OCI-LY1 (cell line): Measurements from ENCODE around the gene SLC11A1.

Source experiments
- H2AFZ ChIP-seq: fragments of 200-600 bp; sonication (generic), shearing (Covaris generic); 2 replicates; pipeline ENCODE4 v1.6.0; 2014; ENCODE audit warnings: antibody characterized with exemption, mild to moderate bottlenecking, low read length
- H3F3A ChIP-seq: fragments of 200-600 bp; sonication (generic), shearing (Covaris generic); 2 replicates; pipeline ENCODE4 v1.6.0; 2014; ENCODE audit warnings: mild to moderate bottlenecking, antibody characterized with exemption, low read length, moderate library complexity; ENCODE audit not compliant: insufficient read depth
- H3K27ac ChIP-seq: fragments of 200-600 bp; sonication (generic); 2 replicates; pipeline ENCODE4 v1.5.1; 2014; ENCODE audit warnings: low read length, mixed run types, mild to moderate bottlenecking, low read depth; ENCODE audit not compliant: poor library complexity, severe bottlenecking
- H3K27me3 ChIP-seq: fragments of 200-600 bp; sonication (generic); 2 replicates; pipeline ENCODE4 v1.6.0; 2014; ENCODE audit warnings: antibody characterized with exemption, mild to moderate bottlenecking, low read length, moderate library complexity; ENCODE audit not compliant: insufficient read depth
- H3K36me3 ChIP-seq: fragments of 200-600 bp; sonication (generic); 2 replicates; pipeline ENCODE4 v1.6.1; 2014; ENCODE audit warnings: mild to moderate bottlenecking, antibody characterized with exemption, low read length, moderate library complexity, mixed read lengths; ENCODE audit not compliant: insufficient read depth
- H3K4me1 ChIP-seq: fragments of 200-600 bp; sonication (generic); 2 replicates; pipeline ENCODE4 v1.5.1; 2014; ENCODE audit warnings: mild to moderate bottlenecking, low read length, moderate library complexity; ENCODE audit not compliant: insufficient read depth, severe bottlenecking
- H3K4me2 ChIP-seq: fragments of 200-600 bp; sonication (generic), shearing (Covaris generic); 2 replicates; pipeline ENCODE4 v1.6.1; 2014; ENCODE audit warnings: low read length
- H3K4me3 ChIP-seq: fragments of 200-600 bp; sonication (generic); 2 replicates; pipeline ENCODE4 v1.5.1; 2014; ENCODE audit warnings: low read length, low read depth, mild to moderate bottlenecking, mixed read lengths; ENCODE audit not compliant: poor library complexity, severe bottlenecking
- H3K79me2 ChIP-seq: fragments of 200-600 bp; shearing (Covaris generic); 2 replicates; pipeline ENCODE4 v1.6.1; 2016; ENCODE audit warnings: mixed run types, low read length, mixed read lengths; ENCODE audit not compliant: insufficient read depth
- H3K9ac ChIP-seq: fragments of 200-600 bp; sonication (generic), shearing (Covaris generic); 2 replicates; pipeline ENCODE4 v1.6.1; 2014; ENCODE audit warnings: mild to moderate bottlenecking, low read length, mixed read lengths
- H3K9me2 ChIP-seq: fragments of 200-600 bp; sonication (generic), shearing (Covaris generic); 2 replicates; pipeline ENCODE4 v1.6.1; 2014; ENCODE audit warnings: low read depth, mild to moderate bottlenecking, low read length, mixed read lengths
- H3K9me3 ChIP-seq: fragments of 200-600 bp; shearing (Covaris generic); 2 replicates; pipeline ENCODE4 v1.6.1; 2014; ENCODE audit warnings: low read length, mixed read lengths
- H4K20me1 ChIP-seq: fragments of 200-600 bp; sonication (generic), shearing (Covaris generic); 2 replicates; pipeline ENCODE4 v1.6.0; 2016; ENCODE audit warnings: mild to moderate bottlenecking, low read length; ENCODE audit not compliant: insufficient read depth
- CTCF ChIP-seq: fragments of 200-600 bp; sonication (generic), shearing (Covaris generic); IDR thresholded peaks from 2 replicates; pipeline ENCODE4 v1.5.1; 2017; ENCODE audit warnings: mild to moderate bottlenecking, antibody characterized with exemption, low read length, moderate library complexity, mixed read lengths
- EZH2 ChIP-seq: fragments of 200-600 bp; sonication (generic), shearing (Covaris generic); IDR thresholded peaks from 2 replicates; pipeline ENCODE4 v1.8.0; 2017; ENCODE audit warnings: borderline replicate concordance, mixed run types, mild to moderate bottlenecking, antibody characterized with exemption, low read length, moderate library complexity, mixed read lengths

Gene SLC11A1

GRCh38 chr2:218389333-218390150 is 7.5 kb downstream of the SLC11A1 start:
- H3K4me2 ChIP-seq, result no peak overlapping the region
- no peak overlapping the region for H2AFZ ChIP-seq
- no peak overlapping the region for H3K9ac ChIP-seq
- H3K36me3 ChIP-seq, result no peaks in the 10 kb centered on the region
- H3K9me2 ChIP-seq, result no peaks in the 10 kb centered on the region
- H3K79me2 ChIP-seq, result no peaks in the 10 kb centered on the region
- H3K27ac ChIP-seq, result no peak overlapping the region
- H3F3A ChIP-seq, result no peaks in the 10 kb centered on the region
- TF ChIP-seq EZH2 (no peak), CTCF (no peak)
- no peaks in the 10 kb centered on the region for H4K20me1 ChIP-seq
- H3K27me3 ChIP-seq, result no peaks in the 10 kb centered on the region; the same call in 1 of the 2 replicates
- H3K4me3 ChIP-seq, result no peak overlapping the region
- no peaks in the 10 kb centered on the region for H3K4me1 ChIP-seq
- no peaks in the 10 kb centered on the region for H3K9me3 ChIP-seq

- Histone ChIP-seq H3K9me2 (no peaks in the 10 kb centered on the region), H3K36me3 (no peaks in the 10 kb centered on the region), H3K27ac (no peak overlapping the region), H2AFZ (no peak overlapping the region), H3K4me1 (peaks cover 5% of the 10 kb centered on the region), H3K27me3 (no peaks in the 10 kb centered on the region; the same call in 1 of the 2 replicates), H3F3A (no peaks in the 10 kb centered on the region), H3K9me3 (no peaks in the 10 kb centered on the region), H3K4me2 (no peak overlapping the region), H3K79me2 (no peaks in the 10 kb centered on the region), H4K20me1 (no peaks in the 10 kb centered on the region), H3K4me3 (no peak overlapping the region), H3K9ac (no peak overlapping the region)
- TF ChIP-seq CTCF (no peak), EZH2 (no peak)
Measured at GRCh38 chr2:218391202-218391601, 9.1 kb downstream of the SLC11A1 start.

GRCh38 chr2:218392459-218392858 is 10.4 kb downstream of the SLC11A1 start:
- H2AFZ ChIP-seq, result no peak overlapping the region
- H3K4me1 ChIP-seq, result peaks cover 16% of the 10 kb centered on the region
- H3K27me3 ChIP-seq, result no peaks in the 10 kb centered on the region; the same call in 1 of the 2 replicates
- H3K9ac ChIP-seq, result no peak overlapping the region
- H3K4me3 ChIP-seq, result no peak overlapping the region
- no peak for TF ChIP-seq CTCF
- no peak for TF ChIP-seq EZH2
- no peaks in the 10 kb centered on the region for H3K9me3 ChIP-seq
- no peaks in the 10 kb centered on the region for H3K9me2 ChIP-seq
- no peak overlapping the region for H3K4me2 ChIP-seq
- H3K36me3 ChIP-seq, result no peaks in the 10 kb centered on the region
- H3K27ac ChIP-seq, result no peak overlapping the region
- no peaks in the 10 kb centered on the region; the same call in 1 of the 2 replicates for H3F3A ChIP-seq
- H3K79me2 ChIP-seq, result no peaks in the 10 kb centered on the region
- no peaks in the 10 kb centered on the region for H4K20me1 ChIP-seq
